NCI-H82 treated with DMSO at 0.1 percent for 48 hours (cell line): ENCODE results near the gene NCAM2.
A peak's percentile ranks its signal among the peaks of the same experiment; 100 is the strongest.
"Not testable (repeated sequence)": the region's sequence is repeated elsewhere in the genome, so short reads cannot be mapped to it uniquely, and the experiment has no call there.

ENCODE experiments used
- DNase-seq: peaks from one replicate; lab custom pipeline; 2025; ENCODE audit not compliant: unreplicated experiment; lab: John Stamatoyannopoulos, UW

The NCAM2 gene

GRCh38 chr21:21101911-21102310 is 103.7 kb downstream of the NCAM2 start:
- DNase-seq, result peak; percentile 29

GRCh38 chr21:21102896-21103295 is 104.7 kb downstream of the NCAM2 start:
- DNase-seq, result no peak

- DNase-seq, result no peak
Measured at GRCh38 chr21:21103692-21104091, 105.5 kb downstream of the NCAM2 start.

DNA sequence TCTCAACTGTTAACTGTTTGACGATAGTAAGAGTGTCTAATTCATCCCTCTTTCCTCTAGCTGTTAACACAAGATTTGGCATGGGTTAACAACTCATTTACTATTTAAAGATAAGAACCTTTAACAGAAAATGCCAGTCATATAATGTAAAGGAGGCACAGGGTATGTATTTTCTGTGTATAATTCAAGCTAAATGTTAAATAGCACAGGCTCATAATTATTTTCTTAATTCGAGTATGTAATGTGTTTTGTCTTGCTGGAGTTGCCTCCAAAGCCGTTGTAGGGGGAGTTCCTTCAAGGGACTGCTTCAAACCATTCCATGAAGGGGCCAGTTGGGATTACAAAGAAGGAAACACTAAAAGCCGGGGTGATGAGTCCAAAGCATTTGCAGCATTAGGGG is 111.5 kb downstream of the NCAM2 start:
- no peak for DNase-seq

- DNase-seq, result peak; percentile 87
Measured at GRCh38 chr21:21111309-21111920, 113.2 kb downstream of the NCAM2 start.

DNA sequence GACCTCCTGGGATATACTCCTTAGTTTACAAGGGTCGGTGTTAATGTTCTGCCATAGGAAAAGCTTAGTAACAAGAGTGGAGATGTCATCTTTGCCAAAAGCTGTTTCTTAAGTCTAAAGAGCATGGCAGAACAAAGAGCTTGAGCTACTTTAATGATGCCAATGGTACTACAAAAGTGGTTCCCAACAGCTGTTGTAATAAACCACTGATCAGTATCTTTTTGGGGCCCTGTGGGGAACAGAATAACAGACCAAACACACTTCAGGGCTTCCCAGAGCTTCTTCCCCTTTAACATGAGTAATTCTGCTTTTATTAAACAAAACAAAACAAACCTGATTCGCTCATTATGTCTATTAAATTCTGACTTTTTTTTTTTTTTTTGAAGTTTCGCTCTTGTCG is 116.3 kb downstream of the NCAM2 start:
- DNase-seq, result no peak

DNA sequence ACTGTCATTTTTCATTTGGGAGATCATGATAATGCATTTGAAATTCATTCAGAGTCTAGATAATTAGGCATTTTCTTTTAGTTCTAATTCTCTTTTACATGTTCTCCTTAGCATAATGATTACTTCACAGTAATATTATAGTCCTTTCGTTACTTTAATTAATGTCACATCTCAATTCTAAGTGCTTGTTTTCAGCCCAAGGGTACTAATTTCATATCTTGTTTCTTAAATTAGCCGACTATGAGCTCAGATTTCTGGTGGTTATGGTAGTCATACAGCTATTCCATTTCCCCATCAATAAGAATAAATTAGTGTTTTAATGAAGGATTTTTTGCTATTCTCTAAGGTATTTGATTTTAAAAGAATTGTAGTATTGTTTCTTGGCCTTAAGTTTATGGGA is 120.9 kb downstream of the NCAM2 start:
- DNase-seq, result no peak

DNA sequence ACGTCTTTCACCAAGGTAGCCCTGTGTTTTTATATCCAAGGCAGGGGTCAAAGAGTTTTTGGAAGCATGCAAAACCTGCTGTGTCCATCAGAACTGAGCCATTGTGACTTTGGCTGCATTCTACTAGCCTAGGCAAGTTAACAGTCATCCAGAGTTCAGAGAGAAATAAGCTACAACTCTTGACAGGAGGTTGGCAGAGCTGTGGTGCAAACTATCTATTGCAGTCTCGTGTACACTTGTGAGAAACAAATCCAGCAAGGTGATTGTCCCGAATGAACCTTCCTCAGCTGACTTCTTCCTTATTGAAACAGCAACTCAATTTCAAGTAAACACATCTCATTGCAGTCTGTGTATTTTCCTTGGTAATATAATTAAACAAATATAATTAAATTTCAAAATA is 124.5 kb downstream of the NCAM2 start:
- no peak for DNase-seq

- no peak for DNase-seq
Measured at GRCh38 chr21:21132390-21132789, 134.2 kb downstream of the NCAM2 start.

- no peak for DNase-seq
Measured at GRCh38 chr21:21137986-21138385, 139.8 kb downstream of the NCAM2 start.

- peak; percentile 51 for DNase-seq
Measured at GRCh38 chr21:21146587-21147373, 148.6 kb downstream of the NCAM2 start.

- DNase-seq, result no peak
Measured at GRCh38 chr21:21147374-21147745, 149.2 kb downstream of the NCAM2 start.

DNA sequence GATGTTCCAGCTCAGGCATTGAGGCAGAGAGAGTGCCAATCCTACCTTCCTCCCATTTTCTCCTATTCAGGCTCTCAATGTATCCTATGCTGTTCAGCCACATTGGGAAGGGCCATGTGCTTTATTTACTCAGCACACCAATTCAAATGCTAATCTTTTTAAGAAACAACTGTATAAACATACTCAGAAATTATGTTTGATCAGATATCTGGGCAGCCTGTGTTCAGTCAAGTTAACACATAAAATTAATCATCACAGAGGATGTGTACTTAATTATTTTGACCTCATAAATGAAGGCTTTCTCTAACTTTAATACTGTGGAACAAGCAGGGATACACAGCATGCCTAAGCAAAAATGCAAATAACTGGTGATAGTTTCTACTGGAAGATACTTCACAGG is 149.8 kb downstream of the NCAM2 start:
- DNase-seq, result no peak

GRCh38 chr21:21148514-21148913 is 150.3 kb downstream of the NCAM2 start:
- DNase-seq, result no peak

- DNase-seq, result not testable (repeated sequence)
Measured at GRCh38 chr21:21149445-21149844, 151.2 kb downstream of the NCAM2 start.

GRCh38 chr21:21151231-21151630 is 153.0 kb downstream of the NCAM2 start:
- no peak for DNase-seq

DNA sequence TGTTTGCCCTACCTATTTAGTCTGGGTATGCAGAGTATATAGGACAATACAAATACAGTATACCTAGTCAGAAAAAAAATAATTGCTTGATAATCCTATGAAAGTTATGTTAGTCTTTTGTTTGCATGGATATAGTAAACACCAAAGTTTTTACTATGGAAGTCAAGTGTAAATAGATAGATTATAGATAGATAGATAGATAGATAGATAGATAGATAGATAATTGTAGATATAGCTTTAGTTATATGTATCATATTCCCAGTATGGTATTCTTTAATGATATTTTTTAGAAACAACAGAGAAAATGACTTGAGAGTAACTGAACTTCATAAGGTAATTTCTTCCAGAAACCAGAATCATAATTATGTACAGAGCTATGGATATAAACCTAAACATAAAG is 158.2 kb downstream of the NCAM2 start:
- DNase-seq, result no peak

GRCh38 chr21:21156957-21157356 is 158.7 kb downstream of the NCAM2 start:
- DNase-seq, result no peak

GRCh38 chr21:21158376-21158918 is 160.2 kb downstream of the NCAM2 start:
- no peak for DNase-seq

DNA sequence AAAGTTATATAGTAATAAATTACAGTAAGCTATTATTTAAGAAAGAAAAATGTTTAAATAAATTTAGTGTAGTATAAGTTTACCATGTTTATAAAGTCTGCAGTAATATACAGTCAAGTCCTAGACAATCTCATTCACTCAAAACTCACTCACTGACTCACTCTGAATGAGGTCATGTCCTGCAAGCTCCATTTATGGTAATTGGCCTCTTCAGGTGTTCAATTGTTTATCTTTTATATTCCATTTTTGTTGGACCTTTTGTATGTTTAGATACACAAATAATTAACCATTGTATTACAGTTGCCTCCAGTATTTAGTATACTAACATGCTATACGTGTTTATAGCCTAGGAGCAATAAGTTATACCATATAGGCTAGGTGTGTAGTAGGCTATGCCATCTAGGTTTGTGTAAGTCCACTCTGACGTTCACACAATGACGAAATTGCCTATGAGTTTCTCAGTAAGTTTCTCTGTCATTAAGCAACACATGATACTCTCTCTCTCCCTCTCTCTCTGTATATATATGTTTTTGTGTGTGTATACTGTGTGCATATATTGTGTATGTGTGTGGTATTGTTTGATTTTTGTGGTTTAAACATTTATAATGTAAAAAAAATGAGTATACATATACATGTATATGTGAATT is 161.2 kb downstream of the NCAM2 start:
- no peak for DNase-seq

- DNase-seq, result no peak
Measured at GRCh38 chr21:21162786-21163185, 164.6 kb downstream of the NCAM2 start.

- DNase-seq, result peak; percentile 16
Measured at GRCh38 chr21:21163904-21164303, 165.7 kb downstream of the NCAM2 start.
